HG03439 (cell line): ENCODE results near the gene ITFG1.
"Not testable (repeated sequence)": the region's sequence is repeated elsewhere in the genome, so short reads cannot be mapped to it uniquely, and the experiment has no call there.

ENCODE experiments used
- ATAC-seq: cut with Tn5 transposase; IDR thresholded peaks from one replicate; pipeline ENCODE4 v1.9.1; 2021; ENCODE audit warnings: mild to moderate bottlenecking, moderate library complexity; ENCODE audit not compliant: unreplicated experiment

ITFG1 gene

GRCh38 chr16:47258874-47259461 is 201.9 kb downstream of the ITFG1 start:
- no peak for ATAC-seq

GRCh38 chr16:47254756-47255155 is 206.1 kb downstream of the ITFG1 start:
- no peak for ATAC-seq

GRCh38 chr16:47250983-47251382 is 209.9 kb downstream of the ITFG1 start:
- ATAC-seq: no peak

GRCh38 chr16:47247690-47248089 is 213.2 kb downstream of the ITFG1 start:
- ATAC-seq: no peak

GRCh38 chr16:47244206-47244605 is 216.7 kb downstream of the ITFG1 start:
- ATAC-seq: no peak

- no peak for ATAC-seq
These were observed 219.8 kb downstream of the ITFG1 start for GRCh38 chr16:47241061-47241460.

GRCh38 chr16:47236716-47237115 is 224.1 kb downstream of the ITFG1 start:
- no peak for ATAC-seq

GRCh38 chr16:47230296-47230695 is 230.6 kb downstream of the ITFG1 start:
- no peak for ATAC-seq

GRCh38 chr16:47229053-47230050 is 231.5 kb downstream of the ITFG1 start:
- ATAC-seq: no peak

GRCh38 chr16:47228241-47228640 is 232.6 kb downstream of the ITFG1 start:
- no peak for ATAC-seq

GRCh38 chr16:47213761-47214440 is 247.0 kb downstream of the ITFG1 start:
- no peak for ATAC-seq

GRCh38 chr16:47211218-47211617 is 249.6 kb downstream of the ITFG1 start:
- ATAC-seq: no peak

GRCh38 chr16:47204736-47205504 is 255.9 kb downstream of the ITFG1 start:
- ATAC-seq: no peak

GRCh38 chr16:47203433-47203832 is 257.4 kb downstream of the ITFG1 start:
- ATAC-seq: not testable (repeated sequence)

GRCh38 chr16:47198180-47198575 is 262.7 kb downstream of the ITFG1 start:
- no peak for ATAC-seq

- no peak for ATAC-seq
These were observed 263.2 kb downstream of the ITFG1 start for GRCh38 chr16:47197536-47198179.

- ATAC-seq: no peak
These were observed 264.4 kb downstream of the ITFG1 start for GRCh38 chr16:47196457-47196856.

- ATAC-seq: no peak
These were observed 278.5 kb downstream of the ITFG1 start for GRCh38 chr16:47182318-47182717.

- not testable (repeated sequence) for ATAC-seq
These were observed 279.8 kb downstream of the ITFG1 start for GRCh38 chr16:47181066-47181465.

GRCh38 chr16:47180073-47180472 is 280.8 kb downstream of the ITFG1 start:
- ATAC-seq: no peak
